22Rv1 (cell line): ENCODE measurements around the gene ABHD4.

ENCODE experiments used
- CTCF ChIP-seq: fragments of 450-650 bp; IDR thresholded peaks from 2 replicates; pipeline ENCODE4 v1.5.1; 2017; ENCODE audit warnings: mild to moderate bottlenecking
- ZFX ChIP-seq: fragments of 450-650 bp; IDR thresholded peaks from 2 replicates; pipeline ENCODE4 v1.6.1; 2017; ENCODE audit warnings: antibody characterized with exemption, borderline replicate concordance

- TF ChIP-seq CTCF (no peak), ZFX (no peak)
Observed at GRCh38 chr14:22602862-22603261, 4.8 kb downstream of the ABHD4 start.
